Sciatic nerve (tissue), 2 donors: Measurements from ENCODE around the gene KLHL14. TPM values are rescaled to one million over a fixed set of nuclear protein-coding genes. Genes with fewer than 3 reads are reported as not detected.
A peak's percentile ranks its signal among the peaks of the same experiment; 100 is the strongest.
"Not testable (repeated sequence)": the region's sequence is repeated elsewhere in the genome, so short reads cannot be mapped to it uniquely, and the experiment has no call there.

Experiments
- ATAC-seq: fragments of 200-7000 bp; cut with Tn5 transposase; one replicate; pipeline ENCODE4 v1.9.1; 2020; ENCODE audit warnings: mild to moderate bottlenecking, moderate library complexity
- DNase-seq: peaks from one replicate; pipeline ENCODE4 v3.0.0-alpha.2; 2020; ENCODE audit warnings: low spot score
- intact Hi-C: fragments of 100-400 bp; cut with DNase I; formaldehyde crosslinking; loops from one replicate; pipeline ENCODE4 v1.14.2; 2022
- total RNA-seq: library from RNA; stranded (reverse); fragmentation: NEBNext Ultra II Directional; extraction: Animal tissue kit (Norgen Biotek cat#: 25700); gene quantifications from one replicate; pipeline ENCODE4 v1.2.1, GENCODE V29; 2021
- donor health status: DM: no; HTN: no; CAD: no.
- donor health status: DM: no; HTN: no; CAD: no.

Gene KLHL14
- 0.45 TPM for total RNA-seq

DNA sequence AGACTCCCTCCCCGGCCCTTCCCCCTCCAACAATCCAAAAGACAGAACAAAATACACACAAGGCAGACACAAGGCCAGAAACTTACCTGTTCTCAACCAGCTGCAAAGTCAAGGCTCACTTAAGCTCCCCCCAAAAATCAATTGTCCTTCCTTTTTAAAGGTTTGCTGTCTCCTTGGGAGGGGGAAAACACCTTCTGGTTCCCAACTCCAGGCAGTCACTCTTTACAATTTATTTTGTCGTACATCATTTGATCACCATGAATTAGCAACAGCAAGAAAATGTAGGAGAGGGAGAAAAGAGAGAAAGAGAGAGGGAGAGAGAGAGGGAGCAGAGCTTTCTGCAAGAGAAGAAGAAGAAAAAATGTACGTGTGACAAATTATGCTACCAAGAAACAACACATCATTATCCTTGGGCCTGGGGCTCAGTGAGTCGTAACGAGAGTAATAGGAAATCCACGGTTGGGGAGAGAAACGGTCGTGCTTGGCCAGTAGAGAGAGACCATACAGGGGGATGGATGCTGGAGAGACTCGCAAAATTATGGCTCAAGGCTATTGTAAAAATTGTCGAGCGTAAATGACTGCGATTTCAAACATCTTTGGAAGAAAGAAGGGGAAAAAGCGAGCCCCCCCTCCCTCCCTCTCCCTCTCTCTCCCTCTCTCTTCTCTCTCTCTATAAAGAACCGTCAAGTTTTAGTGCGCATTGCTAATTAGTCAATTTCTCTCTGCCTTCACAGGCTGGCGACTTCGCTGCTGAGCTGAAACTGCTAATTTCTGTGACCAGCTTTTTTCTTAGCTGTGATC lies at the start of gene KLHL14:
Gene KLHL14 (minus strand): TSS at position 443 of the 801 bp plus-strand sequence. CDS start 2,432 bp downstream, outside the sequence.
- ATAC-seq (no peak), DNase-seq (no peak)
- intact Hi-C loops, result no loop called here

GRCh38 chr18:32822197-32822596 lies 49.4 kb upstream of the KLHL14 start:
- DNase-seq, result no peak
- intact Hi-C loops, result no loop called here
- ATAC-seq, result no peak

- ATAC-seq, result no peak
- DNase-seq, result no peak
- intact Hi-C loops, result no loop called here
Measured at GRCh38 chr18:32815881-32816280, 43.1 kb upstream of the KLHL14 start.

- DNase-seq, result no peak
- ATAC-seq, result no peak
- intact Hi-C loops, result no loop called here
Measured at GRCh38 chr18:32812342-32812741, 39.5 kb upstream of the KLHL14 start.

DNA sequence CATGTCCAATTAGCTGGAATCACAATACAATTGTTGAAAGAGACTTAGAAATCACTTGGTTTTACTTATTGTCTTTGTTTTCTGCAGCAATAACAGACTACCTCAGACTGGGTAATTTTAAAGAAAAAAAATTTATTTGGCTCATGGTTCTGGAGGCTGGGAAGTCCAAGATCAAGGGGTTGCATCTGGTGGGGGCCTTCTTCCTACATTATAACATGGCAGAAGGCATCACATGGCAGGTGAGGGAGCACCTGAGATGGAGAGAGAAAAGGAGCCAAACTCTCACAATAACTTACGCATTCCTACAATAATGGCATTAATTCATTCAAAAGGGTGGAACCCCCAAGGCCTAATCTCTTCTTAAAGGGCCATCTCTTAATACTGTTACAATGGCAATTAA lies 37.5 kb upstream of the KLHL14 start:
- intact Hi-C loops, result no loop called here
- DNase-seq (no peak), ATAC-seq (no peak)

DNA sequence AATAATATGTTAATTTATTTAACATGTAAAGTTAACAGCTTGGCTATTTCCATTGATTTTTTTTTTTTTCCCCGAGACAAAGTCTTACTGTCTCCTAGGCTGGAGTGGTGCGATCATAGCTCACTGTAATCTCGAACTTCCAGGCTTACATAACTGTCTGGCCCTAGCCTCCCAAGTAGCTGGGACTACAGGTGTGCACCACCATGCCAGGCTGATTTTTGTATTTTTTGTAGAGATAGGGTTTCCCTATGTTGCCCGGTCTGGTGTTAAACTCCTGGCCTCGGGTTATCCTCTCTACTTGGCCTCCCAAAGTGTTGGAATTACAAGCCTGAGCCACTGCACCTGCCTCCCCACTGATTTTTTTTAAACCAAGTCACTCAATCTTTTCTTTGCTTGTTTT lies 32.5 kb upstream of the KLHL14 start:
- ATAC-seq (no peak), DNase-seq (no peak)
- intact Hi-C loops, result no loop called here

DNA sequence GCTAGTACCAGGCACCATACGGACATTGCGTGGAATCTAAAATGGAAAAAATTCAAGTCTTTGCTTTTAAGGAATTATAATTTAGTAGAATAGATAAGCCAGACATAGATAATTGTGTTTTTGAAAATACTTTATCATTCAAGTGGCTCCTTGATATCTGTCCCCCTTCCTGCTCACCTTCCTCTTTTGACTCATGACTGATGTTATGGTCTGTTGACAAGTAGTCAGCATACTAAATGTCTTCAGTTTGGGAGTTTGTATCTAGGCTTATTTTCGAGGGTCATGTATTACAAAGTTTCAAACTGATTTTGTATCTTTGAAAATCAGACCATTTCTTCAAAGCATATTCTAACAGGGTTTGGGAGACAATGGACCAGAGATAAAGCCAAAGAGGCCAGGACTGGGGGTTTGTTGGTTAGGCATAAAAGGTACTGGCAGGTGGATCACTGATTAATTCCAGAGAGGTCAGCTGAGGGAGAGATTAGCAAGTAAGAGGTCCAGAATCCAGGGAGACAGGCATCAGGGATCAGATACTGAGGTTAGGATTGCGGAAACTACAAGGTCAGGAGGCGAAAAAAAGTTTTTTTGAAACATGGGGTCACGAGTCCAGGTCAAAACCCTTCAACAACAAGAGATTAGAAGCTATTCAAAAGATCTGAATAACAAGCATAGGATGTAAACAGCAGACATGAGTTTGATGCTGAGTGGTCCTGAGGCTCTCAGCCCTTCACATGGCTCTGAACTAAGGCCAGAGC lies 31.5 kb upstream of the KLHL14 start:
- ATAC-seq (no peak), DNase-seq (no peak)
- intact Hi-C loops, result no loop called here

GRCh38 chr18:32803568-32803967 lies 30.7 kb upstream of the KLHL14 start:
- intact Hi-C loops, result no loop called here
- no peak for DNase-seq
- ATAC-seq, result no peak

GRCh38 chr18:32802591-32803451 lies 30.0 kb upstream of the KLHL14 start:
- ATAC-seq, result no peak
- intact Hi-C loops, result loop anchor here (1.0 kb wide), 1 partner anchor 34 kb away; no protein-coding TSS in a partner anchor

DNA sequence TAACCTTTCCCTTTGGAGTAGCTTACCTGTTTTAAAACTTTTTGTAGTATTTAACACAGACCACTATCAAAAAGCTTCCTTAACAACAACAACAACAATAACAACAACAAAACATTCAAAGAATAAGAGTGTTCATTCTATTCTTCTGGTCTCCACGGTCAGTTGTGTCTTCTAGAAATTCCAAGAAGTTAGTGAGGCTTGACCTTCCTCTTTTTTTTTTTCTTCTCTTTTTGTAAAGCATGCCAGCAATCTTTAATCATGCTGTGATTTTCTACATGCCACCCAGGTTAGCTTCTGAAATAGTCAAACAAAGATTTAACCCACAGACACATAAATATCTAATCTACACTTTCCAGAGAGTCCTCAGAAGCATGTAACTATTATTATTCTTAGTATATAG lies 28.4 kb upstream of the KLHL14 start:
- DNase-seq (no peak), ATAC-seq (no peak)
- intact Hi-C loops, result no loop called here

More at GRCh38 chr18:32802591-32803451, 30.0 kb upstream of the KLHL14 start:
- no peak for DNase-seq

DNA sequence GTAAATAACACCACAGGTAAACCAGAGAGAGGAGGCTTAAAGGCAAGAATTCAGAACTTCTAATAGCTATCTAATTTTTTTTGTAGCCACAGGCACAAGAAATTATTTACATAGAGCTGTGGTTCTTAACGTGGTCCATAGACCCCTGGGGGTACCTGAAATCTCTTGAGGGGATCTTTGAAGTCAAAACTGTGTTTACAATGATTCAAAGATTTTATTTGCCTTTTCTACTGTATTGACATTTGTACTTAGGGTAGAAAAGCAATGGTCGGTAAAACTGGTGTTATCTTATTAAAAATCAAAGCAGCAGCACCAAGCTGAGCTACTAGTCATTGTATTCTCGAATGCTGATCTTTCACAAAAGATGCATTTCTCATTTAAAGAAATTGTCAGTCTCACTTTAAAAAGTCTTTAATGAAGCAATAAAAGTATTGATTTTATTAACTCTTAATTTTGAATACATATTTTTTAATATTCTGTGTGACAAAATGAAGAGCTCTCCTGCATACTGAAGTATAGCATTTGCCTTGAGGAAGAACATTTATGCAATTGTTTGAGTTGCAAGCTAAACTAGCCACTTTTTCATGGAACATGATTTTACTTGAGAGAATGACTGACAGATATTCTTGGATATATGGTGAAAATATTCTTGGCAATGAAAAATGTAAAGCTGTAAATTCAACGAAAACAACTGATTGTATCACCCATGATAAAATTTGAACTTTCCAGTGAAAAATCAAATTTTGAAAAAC lies 25.6 kb upstream of the KLHL14 start:
- DNase-seq, result no peak
- intact Hi-C loops, result no loop called here
- ATAC-seq, result no peak

GRCh38 chr18:32794667-32795066 lies 21.8 kb upstream of the KLHL14 start:
- DNase-seq, intact Hi-C loops, ATAC-seq: not testable (repeated sequence)

GRCh38 chr18:32779010-32779409 lies 6.2 kb upstream of the KLHL14 start:
- no peak for DNase-seq
- ATAC-seq, result no peak
- intact Hi-C loops, result no loop called here

DNA sequence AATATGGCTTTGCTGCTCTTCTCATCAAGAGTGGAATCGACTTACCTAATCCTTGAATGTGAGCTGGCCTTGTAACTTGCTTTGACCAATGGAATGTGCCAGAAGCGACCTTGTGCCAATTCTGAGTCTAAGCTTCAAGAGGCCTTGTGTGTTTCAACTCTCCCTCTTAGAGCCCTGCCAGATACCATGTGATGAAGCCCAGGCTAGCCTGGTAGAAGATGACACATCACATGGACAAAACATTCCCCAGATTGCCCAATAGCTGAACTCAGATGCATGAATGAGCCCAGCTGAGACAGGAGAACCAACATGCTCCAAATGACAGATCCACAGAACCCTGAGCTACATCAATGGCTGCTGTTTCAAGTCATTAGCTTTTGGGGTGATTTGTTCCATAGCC lies 4.2 kb upstream of the KLHL14 start:
- intact Hi-C loops, result no loop called here
- ATAC-seq, result no peak
- no peak for DNase-seq

DNA sequence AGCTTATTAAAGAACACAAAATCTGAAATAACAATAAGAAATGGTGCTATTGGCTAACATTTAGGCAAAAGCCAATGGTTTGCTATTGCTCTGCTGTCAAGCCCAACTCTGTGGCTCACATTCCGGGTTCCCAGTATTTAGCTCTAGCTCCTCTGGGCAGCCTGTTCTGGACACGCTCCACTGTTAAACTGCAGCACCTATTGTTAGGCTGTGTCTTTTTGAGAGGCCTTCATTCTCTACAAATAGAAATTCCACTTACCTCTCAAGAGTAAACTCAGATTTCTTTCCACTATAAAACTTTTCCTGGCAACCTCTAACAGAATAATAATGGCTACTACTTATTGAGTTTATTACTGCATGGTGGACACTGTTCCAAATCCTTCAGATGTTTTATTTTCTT lies 3.7 kb upstream of the KLHL14 start:
- DNase-seq (no peak), ATAC-seq (no peak)
- intact Hi-C loops, result no loop called here

GRCh38 chr18:32775628-32776027 lies 2.8 kb upstream of the KLHL14 start:
- intact Hi-C loops, result no loop called here
- ATAC-seq (no peak), DNase-seq (no peak)

DNA sequence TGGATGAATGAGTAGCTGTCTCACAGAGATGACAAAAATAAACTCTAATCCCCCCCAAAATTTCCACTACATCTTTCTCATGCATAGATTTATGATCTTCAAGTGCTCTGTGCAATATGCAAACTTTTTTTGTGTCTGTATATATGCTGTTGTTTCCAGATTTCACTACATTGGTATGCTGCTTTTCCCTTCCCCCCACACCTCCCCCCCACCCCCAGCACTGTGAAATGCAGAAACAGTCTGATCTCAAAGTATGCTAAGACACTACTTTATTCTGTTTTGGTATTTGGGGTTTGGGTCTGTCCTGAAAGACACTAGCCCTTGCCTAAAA lies 524 bp upstream of the KLHL14 start:
- intact Hi-C loops, result no loop called here
- DNase-seq (no peak), ATAC-seq (no peak)

DNA sequence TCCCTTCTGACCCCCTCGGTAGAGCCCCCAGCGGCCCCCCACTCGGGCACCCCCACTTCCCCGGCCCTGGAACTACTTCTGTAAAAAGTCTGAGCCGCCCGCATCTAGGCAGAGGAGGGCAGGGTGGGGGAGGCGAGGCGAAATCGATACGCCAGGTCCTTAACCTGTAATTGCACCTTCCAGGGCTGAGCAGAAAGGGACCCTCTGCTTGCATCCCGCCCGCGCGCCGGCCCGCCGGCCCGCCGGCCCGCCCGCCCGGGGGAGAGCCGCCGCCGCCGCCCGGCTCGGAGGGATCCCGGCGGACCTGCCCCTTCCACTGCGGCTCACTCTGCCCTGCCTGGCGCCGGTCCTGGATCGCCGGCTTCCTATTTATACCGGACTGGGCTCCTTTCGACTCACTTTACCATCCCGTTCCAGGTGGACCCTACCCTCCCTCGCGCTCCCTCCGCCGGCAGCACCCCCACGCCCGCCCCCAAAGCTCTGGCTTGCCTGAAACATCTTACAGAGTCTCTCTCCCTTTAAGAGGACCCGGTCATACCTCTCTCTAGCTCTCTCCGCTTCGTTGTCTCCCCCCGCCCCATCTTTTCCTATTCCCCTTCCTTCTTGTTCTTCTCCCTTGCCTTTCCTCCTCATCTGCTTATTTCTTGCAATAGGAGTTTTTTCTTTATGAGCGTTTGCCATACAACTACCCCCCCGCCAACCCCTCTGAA lies 797 bp downstream of the KLHL14 start:
- intact Hi-C loops, result no loop called here
- peak; percentile 40 for ATAC-seq

More for the DNA sequence above, 797 bp downstream of the KLHL14 start:
- peak; percentile 58 for DNase-seq
